ENCODE results near the gene ABCB1. TPM values are rescaled to one million over a fixed set of nuclear protein-coding genes. Genes with fewer than 3 reads are reported as not detected.

The ABCB1 gene
- total and polyA plus RNA-seq, 10 of the 15 experiments (the other 5 are each of a cell fraction or from before 2014, with no cell fraction given), result 0.40 to 13.9 (median 1.9) TPM

- no peak for ATAC-seq
These were observed 44.8 kb upstream of the ABCB1 start for GRCh38 chr7:87645446-87645845.

More at GRCh38 chr7:87645446-87645845, 44.8 kb upstream of the ABCB1 start:
- no peaks in the 10 kb centered on the region for H3K79me2 ChIP-seq (ENCODE audit: control insufficient read depth, insufficient read depth, low read length)
- ChIA-PET POLR2A (no interaction called here), SMC1A (ENCODE audit: uncharacterized antibody, unreplicated experiment) (interaction anchor here (0.9 to 1.0 kb wide), 2 partner anchors 13 to 114 kb away, joined by 3 to 4 read pairs; no protein-coding TSS in a partner anchor), RAD21 (ENCODE audit: unreplicated experiment) (no interaction called here), CTCF (no interaction called here)
- no TSS peak for BruUV-seq (replicated peaks)
- H3K4me1 ChIP-seq (ENCODE audit: control insufficient read depth, insufficient read depth, low read length), result no peaks in the 10 kb centered on the region
- DNase-seq (ENCODE audit: low read depth, low spot score), result no peak
- WGBS (ENCODE audit: insufficient coverage, insufficient replicate concordance, low lambda C conversion rate, missing lambda C conversion rate), result 0% methylated on average over 1 of the region's 1 CpG
- in situ Hi-C loops (cut with MboI), result no loop called here
- H4K20me1 ChIP-seq (ENCODE audit: control insufficient read depth, insufficient read depth), result no peaks in the 10 kb centered on the region
- intact Hi-C loops (cut with micrococcal nuclease; ENCODE audit: unreplicated experiment), result no loop called here
- no peak overlapping the region for H3K4me2 ChIP-seq (ENCODE audit: control insufficient read depth, insufficient read depth)
- H3K27me3 ChIP-seq (replicated peaks in 1 of 2; ENCODE audit: control insufficient read depth in 2 of 2, insufficient read depth in 2 of 2, low read length in 1 of 2), result no peaks in the 10 kb centered on the region; a peak in 1 of 4 replicates
- no peak overlapping the region for H3K9ac ChIP-seq (ENCODE audit: control insufficient read depth, insufficient read depth, low read length)
- H2AFZ ChIP-seq (ENCODE audit: control insufficient read depth, low read depth, low read length), result no peak overlapping the region
- H3K36me3 ChIP-seq (ENCODE audit: control insufficient read depth in 2 of 2, insufficient read depth in 2 of 2, low read length in 1 of 2), result no peaks in the 10 kb centered on the region
- TF ChIP-seq GABPA (IDR thresholded peaks at IDR 0.05; ENCODE audit: low read depth), result no peak
- no peak for TF ChIP-seq NR2F1 (conservative IDR thresholded peaks at IDR 0.05)
- TF ChIP-seq USF1 (IDR thresholded peaks at IDR 0.05; ENCODE audit: borderline replicate concordance, extremely low read length, insufficient read depth, low read depth, low read length), result no peak
- TF ChIP-seq MEF2A (IDR thresholded peaks at IDR 0.05; ENCODE audit: insufficient read depth, low read depth, low read length), result no peak
- TF ChIP-seq PAX5 (IDR thresholded peaks at IDR 0.05; ENCODE audit: borderline replicate concordance, low read depth, low read length), result no peak
- no peak for TF ChIP-seq CHD4 (IDR thresholded peaks at IDR 0.05)
- TF ChIP-seq CBX3 (IDR thresholded peaks at IDR 0.05; ENCODE audit: borderline replicate concordance, low read depth), result no peak
- no peak for TF ChIP-seq ZBTB40 (IDR thresholded peaks at IDR 0.05; ENCODE audit: borderline replicate concordance)
- TF ChIP-seq EGR1 (IDR thresholded peaks at IDR 0.05; ENCODE audit: borderline replicate concordance in 1 of 2, low read depth in 2 of 2, low read length in 2 of 2), result no peak
- TF ChIP-seq CEBPB (IDR thresholded peaks at IDR 0.05; ENCODE audit: borderline replicate concordance in 1 of 2, low read depth in 2 of 2, low read length in 2 of 2), result no peak
- H3K9me3 ChIP-seq (replicated peaks; ENCODE audit: control insufficient read depth, insufficient read depth, low read length), result no peaks in the 10 kb centered on the region
- FAIRE-seq, result no peak
- H3K4me3 ChIP-seq, result no peak overlapping the region
- H3K27ac ChIP-seq (ENCODE audit: control insufficient read depth, insufficient read depth), result no peak overlapping the region

All from GM12878 (cell line).